HepG2 (cell line): ENCODE results near the gene TANC1. TPM values are rescaled to one million over a fixed set of nuclear protein-coding genes. Genes with fewer than 3 reads are reported as not detected.

Experiments
- ATAC-seq: fragments of 200-7000 bp; cut with Tn5 transposase; 3 replicates; pipeline ENCODE4 v1.9.1; 2020; ENCODE audit warnings: mild to moderate bottlenecking, moderate library complexity
- BruUV-seq: library from RNA; stranded (reverse); fragments of 400-500 nt; replicated peaks from 2 replicates; lab custom pipeline; 2021; lab: Mats Ljungman, UMichigan
- CTCF ChIA-PET: fragments of 300-600 bp; formaldehyde crosslinking; extraction: SDS; loops from one replicate; lab custom pipeline; 2021; ENCODE audit warnings: low total read pairs, inconsistent platforms, low intra/inter-chr PET ratio; lab: Yijun Ruan, JAX
- POLR2A ChIA-PET: fragments of 350-600 bp; sonication (Branson Sonifier 250); formaldehyde crosslinking; loops from one replicate; lab custom pipeline; 2020; ENCODE audit warnings: antibody characterized with exemption, inconsistent platforms; lab: Yijun Ruan, JAX
- DNase-seq: peaks from one replicate; pipeline ENCODE4 v3.0.0-alpha.2; 2015; ENCODE audit warnings: low spot score
- FAIRE-seq: peaks from 3 replicates; lab custom pipeline; 2011; peaks lifted over from hg19 to GRCh38; lab: Jason Lieb, UNC
- H2AFZ ChIP-seq: one replicate; pipeline ENCODE4 v1.6.1; 2011; ENCODE audit warnings: low read length, inconsistent platforms
- H3K27ac ChIP-seq: fragments of 300-600 bp; 3 replicates; pipeline ENCODE4 v1.8.0; 2011; ENCODE audit warnings: mixed run types, mild to moderate bottlenecking, mixed read lengths, low read length, inconsistent platforms; ENCODE audit not compliant: insufficient read depth; ENCODE audit errors: extremely low read length
- H3K27me3 ChIP-seq, 2 experiments: fragments of 200-600 bp in 1 of 2; 2 replicates in 1 of 2; 3 replicates in 1 of 2; pipeline versions ENCODE4 v1.6.0 to v1.8.0; 2011; ENCODE audit warnings: low read length in 2 of 2, mild to moderate bottlenecking in 2 of 2, moderate library complexity in 2 of 2, inconsistent platforms in 1 of 2; ENCODE audit not compliant: insufficient read depth in 2 of 2, control insufficient read depth in 1 of 2
- H3K36me3 ChIP-seq, 2 experiments: fragments of 200-600 bp in 1 of 2; replicated peaks in 1 of 2; 2 replicates in 1 of 2; 3 replicates in 1 of 2; pipeline versions ENCODE4 v1.5.1 to v1.8.0; 2011; ENCODE audit warnings: low read length in 2 of 2, inconsistent platforms in 1 of 2; ENCODE audit not compliant: insufficient read depth in 2 of 2, control insufficient read depth in 1 of 2
- H3K4me1 ChIP-seq: 2 replicates; pipeline ENCODE4 v1.5.1; 2012; ENCODE audit warnings: low read length, inconsistent platforms; ENCODE audit not compliant: insufficient read depth
- H3K4me2 ChIP-seq: 2 replicates; pipeline ENCODE4 v1.6.0; 2011; ENCODE audit warnings: low read depth, low read length, inconsistent platforms
- H3K4me3 ChIP-seq, 3 experiments: fragments of 200-600 bp in 1 of 3; sonication (generic), shearing (Covaris generic) in 1 of 3; replicated peaks in 1 of 3; 2 replicates each; pipeline ENCODE4 v1.5.1; 2011 to 2016; ENCODE audit warnings: low read length in 3 of 3, inconsistent platforms in 2 of 3, low read depth in 2 of 3, mild to moderate bottlenecking in 2 of 3, control low read depth in 1 of 3, mixed read lengths in 1 of 3; ENCODE audit not compliant: insufficient read depth in 1 of 3
- H3K79me2 ChIP-seq: one replicate; pipeline ENCODE4 v1.6.1; 2011; ENCODE audit warnings: low read length, inconsistent platforms; ENCODE audit not compliant: insufficient read depth
- H3K9ac ChIP-seq: 2 replicates; pipeline ENCODE4 v1.6.0; 2011; ENCODE audit warnings: mild to moderate bottlenecking, low read depth, low read length, inconsistent platforms; ENCODE audit not compliant: insufficient read depth
- H3K9me3 ChIP-seq: 2 replicates; pipeline ENCODE4 v1.5.1; 2012; ENCODE audit warnings: mild to moderate bottlenecking, low read length
- H4K20me1 ChIP-seq: 2 replicates; pipeline ENCODE4 v1.6.0; 2011; ENCODE audit warnings: inconsistent platforms, mild to moderate bottlenecking, low read length, moderate library complexity; ENCODE audit not compliant: insufficient read depth
- GABPB1 ChIP-seq: IDR thresholded peaks from 2 replicates; pipeline ENCODE4 v1.6.1; 2016; ENCODE audit warnings: mild to moderate bottlenecking, missing genetic modification reagents, moderate library complexity, missing compliant biosample characterization
- MLXIP ChIP-seq: sonication (generic); formaldehyde crosslinking; IDR thresholded peaks from 2 replicates; pipeline ENCODE4 v1.9.0; 2021; ENCODE audit warnings: missing genetic modification reagents, borderline replicate concordance
- MXI1 ChIP-seq: IDR thresholded peaks from 3 replicates; pipeline ENCODE4 v1.6.1; 2012; ENCODE audit warnings: low read depth, low read length, inconsistent platforms, borderline replicate concordance
- REPIN1 ChIP-seq: sonication (generic); formaldehyde crosslinking; IDR thresholded peaks from 2 replicates; pipeline ENCODE4 v1.8.0; 2022; ENCODE audit warnings: missing genetic modification reagents, low read depth, mild to moderate bottlenecking, borderline replicate concordance
- RXRA ChIP-seq: sonication (generic); formaldehyde crosslinking; IDR thresholded peaks from 2 replicates; pipeline ENCODE4 v1.5.1; 2020; ENCODE audit warnings: missing genetic modification reagents
- SRY ChIP-seq: sonication (generic); formaldehyde crosslinking; IDR thresholded peaks from 2 replicates; pipeline ENCODE4 v1.8.0; 2022; ENCODE audit warnings: mild to moderate bottlenecking, missing genetic modification reagents
- ZBTB33 ChIP-seq: sonication (generic); formaldehyde crosslinking; IDR thresholded peaks from 2 replicates; pipeline ENCODE4 v1.4.0; 2020; ENCODE audit warnings: missing genetic modification reagents
- ZMAT5 ChIP-seq: sonication (generic); formaldehyde crosslinking; IDR thresholded peaks from 2 replicates; pipeline ENCODE4 v1.5.0; 2020; ENCODE audit warnings: mild to moderate bottlenecking, low read depth, missing genetic modification reagents, borderline replicate concordance
- ZMYM4 ChIP-seq: sonication (generic); formaldehyde crosslinking; IDR thresholded peaks from 2 replicates; pipeline ENCODE4 v1.8.1; 2023; ENCODE audit warnings: mild to moderate bottlenecking, missing genetic modification reagents
- ZNF180 ChIP-seq: sonication (generic); formaldehyde crosslinking; IDR thresholded peaks from 2 replicates; pipeline ENCODE4 v1.4.0; 2020; ENCODE audit warnings: low read depth, missing genetic modification reagents, borderline replicate concordance
- ZNF256 ChIP-seq: sonication (generic); formaldehyde crosslinking; conservative IDR thresholded peaks from 2 replicates; pipeline ENCODE4 v1.4.0; 2020; ENCODE audit warnings: missing genetic modification reagents
- ZNF333 ChIP-seq: sonication (generic); formaldehyde crosslinking; IDR thresholded peaks from 2 replicates; pipeline ENCODE4 v1.4.0; 2020; ENCODE audit warnings: mild to moderate bottlenecking, missing genetic modification reagents, borderline replicate concordance
- ZNF557 ChIP-seq: sonication (generic); formaldehyde crosslinking; IDR thresholded peaks from 2 replicates; pipeline ENCODE4 v1.4.0; 2020; ENCODE audit warnings: missing genetic modification reagents
- ZNF709 ChIP-seq: sonication (generic); formaldehyde crosslinking; IDR thresholded peaks from 2 replicates; pipeline ENCODE4 v1.5.0; 2020; ENCODE audit warnings: mild to moderate bottlenecking, missing genetic modification reagents
- WGBS: methylation state at CpG from one replicate; pipeline ENCODE4 v1.1.6; 2017; ENCODE audit warnings: low lambda C conversion rate; 5-methylcytosine and 5-hydroxymethylcytosine counted together
- in situ Hi-C: cut with HindIII; loops from 2 replicates; pipeline ENCODE4 v1.10.0; 2017; ENCODE audit warnings: low pct_unique_long_range_greater_than_20kb; ENCODE audit not compliant: extremely low pct_ligation_motif_present
- intact Hi-C: fragments of 100-400 bp; cut with micrococcal nuclease; formaldehyde crosslinking; loops from one replicate; pipeline ENCODE4 v1.10.0; 2022; ENCODE audit not compliant: unreplicated experiment
- polyA plus RNA-seq, 8 experiments: library from polyadenylated mRNA; depleted of rRNA in 3 of 8; stranded (reverse) in 7 of 8; unstranded in 1 of 8; fragments of >200 nt; fragmentation: Illumina TruSeq in 4 of 8; extraction: Trizol in 4 of 8; gene quantifications; 2 replicates each; pipeline versions ENCODE4 v1.2.1 to v1.2.3, GENCODE V29; 2011 to 2016; ENCODE audit warnings: low read depth in 4 of 8, missing spikeins in 1 of 8, mixed read lengths in 1 of 8; ENCODE audit not compliant: insufficient read depth in 1 of 8
- total RNA-seq, 5 experiments: library from RNA; depleted of rRNA; stranded (reverse); fragments of >200 nt; fragmentation: Illumina TruSeq; extraction: Trizol; gene quantifications; 2 replicates each; pipeline ENCODE4 v1.2.3, GENCODE V29; 2016; ENCODE audit warnings: low read depth in 1 of 5

The TANC1 gene
- total and polyA plus RNA-seq, 2 of the 13 experiments (the other 11 are each of a cell fraction or from before 2014, with no cell fraction given) = 2.3 to 5.6 TPM

- CTCF ChIA-PET = no interaction called here
- no peak overlapping the region for H3K27ac ChIP-seq
- peaks cover 13% of the 10 kb centered on the region for H3K4me1 ChIP-seq
- BruUV-seq = no TSS peak
- no peak for FAIRE-seq
- ATAC-seq = no peak
- intact Hi-C loops (no loop called here), in situ Hi-C loops (no loop called here)
- no peaks in the 10 kb centered on the region for H3K79me2 ChIP-seq
- no peak for DNase-seq
- H3K4me3 ChIP-seq = no peak overlapping the region
- POLR2A ChIA-PET = no interaction called here
- H3K9ac ChIP-seq = no peak overlapping the region
- no peaks in the 10 kb centered on the region for H3K36me3 ChIP-seq
- no peaks in the 10 kb centered on the region for H4K20me1 ChIP-seq
- 40% methylated on average over 2 of the region's 2 CpGs for WGBS
- H3K9me3 ChIP-seq = peaks cover 14% of the 10 kb centered on the region
- TF ChIP-seq ZMYM4 (CRISPR knock-in tag) (no peak), REPIN1 (no peak), SRY (CRISPR knock-in tag) (no peak), ZNF709 (no peak), MLXIP (CRISPR knock-in tag) (no peak), ZNF180 (no peak), ZMAT5 (CRISPR knock-in tag) (no peak), GABPB1 (CRISPR knock-in tag) (no peak), ZNF557 (no peak), MXI1 (no peak), ZBTB33 (CRISPR knock-in tag) (no peak), ZNF256 (CRISPR knock-in tag) (no peak), RXRA (CRISPR knock-in tag) (no peak), ZNF333 (CRISPR knock-in tag) (no peak)
- H2AFZ ChIP-seq = no peak overlapping the region
- no peaks in the 10 kb centered on the region for H3K27me3 ChIP-seq
- H3K4me2 ChIP-seq = no peak overlapping the region
Measured at GRCh38 chr2:159093497-159093896, 125.1 kb downstream of the TANC1 start.
